OCI-LY7 (cell line): ENCODE measurements around the gene S1PR2. TPM values are rescaled to one million over a fixed set of nuclear protein-coding genes. Genes with fewer than 3 reads are reported as not detected.

ENCODE experiments used
- BruUV-seq: library from RNA; stranded (reverse); fragments of 400-500 nt; replicated peaks from 2 replicates; lab custom pipeline; 2021; lab: Mats Ljungman, UMichigan
- CTCF ChIA-PET: fragments of 300-600 bp; sonication (Branson Sonifier 250); formaldehyde crosslinking; loops from one replicate; lab custom pipeline; 2022; ENCODE audit warnings: antibody characterized with exemption; ENCODE audit not compliant: unreplicated experiment; lab: Charles Lee
- POLR2A ChIA-PET: fragments of 300-600 bp; sonication (Branson Sonifier 250); formaldehyde crosslinking; loops from one replicate; lab custom pipeline; 2022; ENCODE audit warnings: antibody characterized with exemption; lab: Charles Lee
- DNase-seq: peaks from one replicate; pipeline ENCODE4 v3.0.0-alpha.2; 2015; ENCODE audit warnings: low spot score
- H2AFZ ChIP-seq: fragments of 200-600 bp; sonication (generic), shearing (Covaris generic); 2 replicates; pipeline ENCODE4 v1.6.1; 2014; ENCODE audit warnings: mild to moderate bottlenecking, antibody characterized with exemption, low read length, moderate library complexity
- H3K27ac ChIP-seq: fragments of 200-600 bp; sonication (generic); 2 replicates; pipeline ENCODE4 v1.5.1; 2014; ENCODE audit warnings: mixed run types, low read depth, mild to moderate bottlenecking, moderate library complexity, low read length, inconsistent platforms; ENCODE audit not compliant: poor library complexity, severe bottlenecking
- H3K36me3 ChIP-seq: fragments of 200-600 bp; sonication (generic); 2 replicates; pipeline ENCODE4 v1.6.1; 2014; ENCODE audit warnings: mild to moderate bottlenecking, antibody characterized with exemption, low read length, moderate library complexity, mixed read lengths; ENCODE audit not compliant: insufficient read depth
- H3K4me1 ChIP-seq: fragments of 200-600 bp; sonication (generic); 2 replicates; pipeline ENCODE4 v1.5.1; 2014; ENCODE audit warnings: mild to moderate bottlenecking, low read length; ENCODE audit not compliant: insufficient read depth, poor library complexity, severe bottlenecking
- H3K4me2 ChIP-seq: fragments of 200-600 bp; sonication (generic); 2 replicates; pipeline ENCODE4 v1.6.1; 2014; ENCODE audit warnings: mild to moderate bottlenecking, low read length
- H3K4me3 ChIP-seq: fragments of 200-600 bp; sonication (generic); 2 replicates; pipeline ENCODE4 v1.5.1; 2014; ENCODE audit warnings: mild to moderate bottlenecking, low read depth, low read length; ENCODE audit not compliant: poor library complexity, severe bottlenecking
- H3K79me2 ChIP-seq: fragments of 200-600 bp; sonication (generic); 2 replicates; pipeline ENCODE4 v1.6.1; 2016; ENCODE audit warnings: low read depth, mild to moderate bottlenecking, low read length, moderate library complexity, mixed read lengths; ENCODE audit not compliant: insufficient read depth
- H3K9me2 ChIP-seq: fragments of 200-600 bp; sonication (generic); 2 replicates; pipeline ENCODE4 v1.6.1; 2016; ENCODE audit warnings: mild to moderate bottlenecking, low read length, mixed read lengths; ENCODE audit not compliant: insufficient read depth
- H3K9me3 ChIP-seq: fragments of 200-600 bp; sonication (generic); 2 replicates; pipeline ENCODE4 v1.6.1; 2014; ENCODE audit warnings: mild to moderate bottlenecking, mixed run types, low read length, mixed read lengths
- H4K20me1 ChIP-seq: fragments of 200-600 bp; sonication (generic); 2 replicates; pipeline ENCODE4 v1.6.1; 2014; ENCODE audit warnings: mild to moderate bottlenecking, antibody characterized with exemption, low read length, moderate library complexity, mixed read lengths; ENCODE audit not compliant: insufficient read depth
- CTCF ChIP-seq: fragments of 200-600 bp; sonication (generic); conservative IDR thresholded peaks from 2 replicates; pipeline ENCODE4 v1.5.1; 2014; ENCODE audit warnings: mild to moderate bottlenecking, antibody characterized with exemption, low read length, moderate library complexity, mixed read lengths
- EZH2phosphoT487 ChIP-seq: fragments of 200-600 bp; sonication (generic); IDR thresholded peaks from 2 replicates; pipeline ENCODE4 v1.6.1; 2018; ENCODE audit warnings: low read depth, borderline replicate concordance, mild to moderate bottlenecking, mixed run types, antibody characterized with exemption, low read length, moderate library complexity, mixed read lengths
- intact Hi-C: fragments of 100-400 bp; cut with micrococcal nuclease; formaldehyde crosslinking; loops from one replicate; pipeline ENCODE4 v1.10.0; 2022; ENCODE audit not compliant: unreplicated experiment
- total RNA-seq, 2 experiments: library from RNA; depleted of rRNA in 1 of 2; stranded (reverse); fragments of >200 nt in 1 of 2; shearing (Covaris generic) in 1 of 2; gene quantifications; 2 replicates each; pipeline ENCODE4 v1.2.3, GENCODE V29; 2014 to 2022

The S1PR2 gene
- total RNA-seq, 2 experiments from 2014 or later: 27.8 to 64.5 TPM

GRCh38 chr19:10226376-10227025 is 4.6 kb downstream of the S1PR2 start:
- peak overlapping the region; percentile 95 for H3K4me2 ChIP-seq
- H2AFZ ChIP-seq: no peak overlapping the region
- intact Hi-C loops: no loop called here
- no TSS peak for BruUV-seq
- H3K36me3 ChIP-seq: peaks cover 80% of the 10 kb centered on the region
- H3K4me3 ChIP-seq: peak overlapping the region; percentile 61
- H3K27ac ChIP-seq: peak overlapping the region; percentile 95
- H3K79me2 ChIP-seq: peaks cover 93% of the 10 kb centered on the region
- no peaks in the 10 kb centered on the region for H4K20me1 ChIP-seq
- H3K9me2 ChIP-seq: no peaks in the 10 kb centered on the region
- TF ChIP-seq CTCF (no peak), EZH2phosphoT487 (no peak)
- no peak for DNase-seq
- no peaks in the 10 kb centered on the region for H3K9me3 ChIP-seq
- ChIA-PET POLR2A (interaction anchor here (0.7 to 1.6 kb wide), 4 partner anchors 13 to 195 kb away, joined by 3 to 8 read pairs (median 4); no protein-coding TSS in a partner anchor), CTCF (interaction anchor here (0.6 to 1.8 kb wide), 2 partner anchors 12 to 18 kb away, joined by 4 to 12 read pairs; no protein-coding TSS in a partner anchor)
- H3K4me1 ChIP-seq: peaks cover 82% of the 10 kb centered on the region

GRCh38 chr19:10226021-10226375 is 5.1 kb downstream of the S1PR2 start:
- Histone ChIP-seq H3K79me2 (peaks cover 96% of the 10 kb centered on the region), H2AFZ (no peak overlapping the region), H3K9me2 (no peaks in the 10 kb centered on the region), H3K4me2 (peak overlapping the region; percentile 95), H3K27ac (peak overlapping the region; percentile 95), H4K20me1 (no peaks in the 10 kb centered on the region), H3K36me3 (peaks cover 85% of the 10 kb centered on the region), H3K4me3 (peak overlapping the region; percentile 61), H3K4me1 (peaks cover 85% of the 10 kb centered on the region), H3K9me3 (no peaks in the 10 kb centered on the region)
- intact Hi-C loops: no loop called here
- CTCF ChIA-PET: no interaction called here
- BruUV-seq: no TSS peak
- POLR2A ChIA-PET: interaction anchor here (1.0 to 1.6 kb wide), 3 partner anchors 12 to 99 kb away, joined by 3 to 8 read pairs (median 5); no protein-coding TSS in a partner anchor
- TF ChIP-seq EZH2phosphoT487 (no peak), CTCF (no peak)
- no peak for DNase-seq

- intact Hi-C loops: no loop called here
Observed at GRCh38 chr19:10224337-10224736, 6.8 kb downstream of the S1PR2 start.

More at GRCh38 chr19:10224337-10224736, 6.8 kb downstream of the S1PR2 start:
- no TSS peak for BruUV-seq
- H3K27ac ChIP-seq: peak overlapping the region; percentile 95
- no peak overlapping the region for H2AFZ ChIP-seq
- H3K9me2 ChIP-seq: no peaks in the 10 kb centered on the region
- peaks cover 80% of the 10 kb centered on the region for H3K36me3 ChIP-seq
- ChIA-PET POLR2A (no interaction called here), CTCF (no interaction called here)
- no peak overlapping the region; the same call in 1 of the 2 replicates for H3K4me2 ChIP-seq
- H3K79me2 ChIP-seq: peaks cover 86% of the 10 kb centered on the region
- no peak overlapping the region for H3K4me3 ChIP-seq
- H3K9me3 ChIP-seq: no peaks in the 10 kb centered on the region
- no peaks in the 10 kb centered on the region for H4K20me1 ChIP-seq
- H3K4me1 ChIP-seq: peaks cover 99% of the 10 kb centered on the region
- DNase-seq: no peak
- TF ChIP-seq EZH2phosphoT487 (no peak), CTCF (no peak)
